Panc1 (cell line): ENCODE results near the gene SH3PXD2B. TPM values are rescaled to one million over a fixed set of nuclear protein-coding genes. Genes with fewer than 3 reads are reported as not detected.

ENCODE experiments used
- ATAC-seq: fragments of 200-7000 bp; cut with Tn5 transposase; 2 replicates; pipeline ENCODE4 v1.9.1; 2020; ENCODE audit warnings: mild to moderate bottlenecking, moderate library complexity
- BruUV-seq: library from RNA; stranded (reverse); fragments of 400-500 nt; replicated peaks from 2 replicates; lab custom pipeline; 2021; lab: Mats Ljungman, UMichigan
- CTCF ChIA-PET: fragments of 300-600 bp; sonication (Branson Sonifier 250); formaldehyde crosslinking; loops from one replicate; lab custom pipeline; 2022; ENCODE audit warnings: antibody characterized with exemption; lab: Charles Lee
- POLR2A ChIA-PET: fragments of 300-600 bp; sonication (Branson Sonifier 250); formaldehyde crosslinking; loops from one replicate; lab custom pipeline; 2022; ENCODE audit warnings: antibody characterized with exemption; lab: Charles Lee
- DNase-seq: peaks from one replicate; pipeline ENCODE4 v3.0.0-alpha.2; 2010; ENCODE audit warnings: low read depth, low spot score
- H3K27ac ChIP-seq: 2 replicates; pipeline ENCODE4 v1.5.1; 2011; ENCODE audit warnings: mild to moderate bottlenecking, low read length, inconsistent platforms
- H3K27me3 ChIP-seq: fragments of 200-500 bp; sonication (Bioruptor generic); 2 replicates; pipeline ENCODE4 v1.6.0; 2014; ENCODE audit warnings: low read length, inconsistent platforms; ENCODE audit not compliant: control insufficient read depth, insufficient read depth
- H3K36me3 ChIP-seq: fragments of 200-500 bp; sonication (Bioruptor generic); 2 replicates; pipeline ENCODE4 v1.5.1; 2014; ENCODE audit warnings: inconsistent platforms, mild to moderate bottlenecking, low read length, moderate library complexity; ENCODE audit not compliant: control insufficient read depth, insufficient read depth
- H3K4me1 ChIP-seq: 2 replicates; pipeline ENCODE4 v1.5.1; 2011; ENCODE audit warnings: inconsistent platforms, mild to moderate bottlenecking, low read length, moderate library complexity; ENCODE audit not compliant: control insufficient read depth, insufficient read depth
- H3K4me3 ChIP-seq, 2 experiments: 2 replicates each; pipeline ENCODE4 v1.5.1; 2011 to 2012; ENCODE audit warnings: low read depth in 2 of 2, low read length in 2 of 2, mild to moderate bottlenecking in 2 of 2, inconsistent platforms in 1 of 2, moderate library complexity in 1 of 2
- H3K9me3 ChIP-seq: fragments of 200-500 bp; sonication (Bioruptor generic); 2 replicates; pipeline ENCODE4 v1.5.1; 2014; ENCODE audit warnings: low read depth, mild to moderate bottlenecking, inconsistent platforms, low read length, moderate library complexity; ENCODE audit not compliant: control insufficient read depth, insufficient read depth
- CTCF ChIP-seq: fragments of 450-650 bp; IDR thresholded peaks from 2 replicates; pipeline ENCODE4 v1.5.1; 2017; ENCODE audit warnings: mild to moderate bottlenecking
- POLR2AphosphoS5 ChIP-seq: IDR thresholded peaks from 2 replicates; pipeline ENCODE4 v1.6.1; 2012; ENCODE audit warnings: mild to moderate bottlenecking, low read depth, low read length, moderate library complexity
- REST ChIP-seq, 2 experiments: IDR thresholded peaks; 2 replicates each; pipeline ENCODE4 v1.6.1; 2011 to 2012; ENCODE audit warnings: low read depth in 2 of 2, control low read depth in 1 of 2, low read length in 1 of 2, mild to moderate bottlenecking in 1 of 2, moderate library complexity in 1 of 2; ENCODE audit not compliant: insufficient read depth in 1 of 2
- SIN3A ChIP-seq: IDR thresholded peaks from 2 replicates; pipeline ENCODE4 v1.6.1; 2012; ENCODE audit warnings: low read depth, mild to moderate bottlenecking, low read length, moderate library complexity, borderline replicate concordance; ENCODE audit not compliant: insufficient read depth
- TCF7L2 ChIP-seq: IDR thresholded peaks from 2 replicates; pipeline ENCODE4 v1.6.1; 2011; ENCODE audit warnings: mild to moderate bottlenecking, low read depth, low read length, inconsistent platforms
- in situ Hi-C: cut with HindIII; loops from 2 replicates; pipeline ENCODE4 v1.10.0; 2016; ENCODE audit warnings: low sequenced_read_pairs, low pct_unique_long_range_greater_than_20kb
- intact Hi-C: fragments of 100-400 bp; cut with micrococcal nuclease; formaldehyde crosslinking; loops from one replicate; pipeline ENCODE4 v1.10.0; 2022; ENCODE audit not compliant: unreplicated experiment
- total RNA-seq: library from RNA; stranded (reverse); gene quantifications from one replicate; pipeline ENCODE4 v1.2.1, GENCODE V29; 2021; ENCODE audit not compliant: unreplicated experiment

SH3PXD2B gene
- total RNA-seq, 1 experiment from 2014 or later: 39.7 TPM

- ATAC-seq (no peak), DNase-seq (no peak)
- no TSS peak for BruUV-seq
- no peak overlapping the region for H3K4me3 ChIP-seq
- no peaks in the 10 kb centered on the region for H3K4me1 ChIP-seq
- H3K27ac ChIP-seq: no peak overlapping the region
- intact Hi-C loops: no loop called here
- no peaks in the 10 kb centered on the region for H3K9me3 ChIP-seq
- TF ChIP-seq POLR2AphosphoS5 (no peak), REST (IDR thresholded peaks at IDR 0.05; ENCODE audit: insufficient read depth in 1 of 2, low read depth in 2 of 2, low read length in 1 of 2) (no peak), TCF7L2 (no peak), CTCF (no peak), SIN3A (no peak)
- no peaks in the 10 kb centered on the region for H3K36me3 ChIP-seq
- ChIA-PET POLR2A (no interaction called here), CTCF (interaction anchor here (0.6 kb wide), 1 partner anchor 298 kb away, joined by 3 read pairs; no protein-coding TSS in a partner anchor)
- no peaks in the 10 kb centered on the region for H3K27me3 ChIP-seq
- in situ Hi-C loops: no loop called here
Observed at GRCh38 chr5:172494630-172495505, 40.5 kb upstream of the SH3PXD2B start.

- intact Hi-C loops (no loop called here), in situ Hi-C loops (no loop called here)
- CTCF ChIA-PET: no interaction called here
- no peaks in the 10 kb centered on the region for H3K9me3 ChIP-seq
- POLR2A ChIA-PET: no interaction called here
- BruUV-seq: no TSS peak
- H3K36me3 ChIP-seq: no peaks in the 10 kb centered on the region
- TF ChIP-seq SIN3A (no peak), POLR2AphosphoS5 (no peak), TCF7L2 (no peak), CTCF (no peak), REST (IDR thresholded peaks at IDR 0.05; ENCODE audit: insufficient read depth in 1 of 2, low read depth in 2 of 2, low read length in 1 of 2) (no peak)
- H3K4me1 ChIP-seq: no peaks in the 10 kb centered on the region
- no peak overlapping the region for H3K27ac ChIP-seq
- no peak for ATAC-seq
- no peaks in the 10 kb centered on the region for H3K27me3 ChIP-seq
- H3K4me3 ChIP-seq: no peak overlapping the region
- no peak for DNase-seq
Observed at GRCh38 chr5:172493906-172494305, 39.6 kb upstream of the SH3PXD2B start.
